ENCODE measurements around the gene SKAP1. TPM values are rescaled to one million over a fixed set of nuclear protein-coding genes. Genes with fewer than 3 reads are reported as not detected.
"Not testable (repeated sequence)": the region's sequence is repeated elsewhere in the genome, so short reads cannot be mapped to it uniquely, and the experiment has no call there.

Gene SKAP1
- total RNA-seq, 1 donor from 2014 or later: 51.9 TPM

- H3K4me1 Mint-ChIP-seq (ENCODE audit: low read depth): peaks cover 56% of the 10 kb centered on the region
Measured at GRCh38 chr17:48294806-48295361, 135.1 kb downstream of the SKAP1 start.

DNA sequence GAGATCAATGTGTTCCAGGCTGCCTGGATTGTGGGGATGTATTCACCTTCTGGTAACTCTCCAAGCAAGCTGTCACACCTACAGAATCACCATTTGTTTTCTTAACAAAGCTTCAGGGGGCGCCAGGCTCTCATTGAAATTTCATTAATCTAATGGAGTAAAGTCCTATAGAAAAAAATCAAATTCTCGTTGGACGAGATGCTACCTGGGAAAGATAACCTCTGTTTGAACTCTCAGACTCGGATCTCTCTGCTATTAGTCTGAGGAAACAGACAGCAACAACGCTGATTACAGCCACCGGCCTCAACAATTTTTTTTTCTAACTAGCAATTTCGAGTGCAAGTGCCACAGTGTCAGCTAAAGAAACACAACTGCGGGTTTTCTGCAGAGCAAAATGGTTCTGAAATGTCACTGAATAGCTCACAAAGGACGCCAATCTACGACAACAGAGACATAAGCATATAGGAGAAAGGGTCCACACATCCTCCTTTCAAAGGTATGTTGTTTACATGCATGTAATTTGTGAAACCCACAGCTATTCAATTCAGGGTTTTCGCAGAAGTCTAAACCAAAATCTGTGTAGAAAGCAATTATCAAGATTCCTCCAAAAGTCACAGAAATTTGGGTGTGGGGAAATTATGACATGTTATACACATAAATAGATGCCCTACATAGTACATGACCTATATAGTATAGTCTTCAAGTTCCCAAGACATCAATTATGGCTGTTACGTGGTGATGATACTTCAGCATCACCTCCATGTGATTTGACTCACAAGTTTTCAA is 135.8 kb downstream of the SKAP1 start:
- intact Hi-C loops (cut with micrococcal nuclease): no loop called here
- no peak for DNase-seq (ENCODE audit: low spot score)
- H3K9me3 Mint-ChIP-seq: no peaks in the 10 kb centered on the region
- H3K4me1 Mint-ChIP-seq (ENCODE audit: low read depth): peaks cover 49% of the 10 kb centered on the region
- H3K27ac Mint-ChIP-seq: peak overlapping the region; percentile 92
- peaks cover 6% of the 10 kb centered on the region for H3K36me3 Mint-ChIP-seq (ENCODE audit: low read depth)
- H3K4me3 Mint-ChIP-seq: peak overlapping the region; percentile 78
- no peaks in the 10 kb centered on the region for H3K27me3 Mint-ChIP-seq (ENCODE audit: insufficient read depth)

More at GRCh38 chr17:48294806-48295361, 135.1 kb downstream of the SKAP1 start:
- peaks cover 6% of the 10 kb centered on the region for H3K36me3 Mint-ChIP-seq (ENCODE audit: low read depth)
- intact Hi-C loops (cut with micrococcal nuclease): loop anchor here (1.0 to 5.0 kb wide), 2 partner anchors 33 to 38 kb away; no protein-coding TSS in a partner anchor
- no peak for DNase-seq (ENCODE audit: low spot score)
- H3K27ac Mint-ChIP-seq: peak overlapping the region; percentile 92
- peak overlapping the region; percentile 78 for H3K4me3 Mint-ChIP-seq
- no peaks in the 10 kb centered on the region for H3K27me3 Mint-ChIP-seq (ENCODE audit: insufficient read depth)
- H3K9me3 Mint-ChIP-seq: no peaks in the 10 kb centered on the region

GRCh38 chr17:48293319-48294019 is 136.5 kb downstream of the SKAP1 start:
- no peak for DNase-seq (ENCODE audit: low spot score)
- Mint-ChIP-seq H3K4me3 (no peak overlapping the region), H3K36me3 (ENCODE audit: low read depth) (peaks cover 6% of the 10 kb centered on the region), H3K9me3 (no peaks in the 10 kb centered on the region), H3K27me3 (ENCODE audit: insufficient read depth) (no peaks in the 10 kb centered on the region), H3K27ac (peak overlapping the region; percentile 62), H3K4me1 (ENCODE audit: low read depth) (peaks cover 43% of the 10 kb centered on the region)
- intact Hi-C loops (cut with micrococcal nuclease): no loop called here

- no peak for DNase-seq (ENCODE audit: low spot score)
- peaks cover 12% of the 10 kb centered on the region for H3K36me3 Mint-ChIP-seq (ENCODE audit: low read depth)
- no peaks in the 10 kb centered on the region for H3K9me3 Mint-ChIP-seq
- H3K27ac Mint-ChIP-seq: no peak overlapping the region
- H3K27me3 Mint-ChIP-seq (ENCODE audit: insufficient read depth): no peaks in the 10 kb centered on the region
- H3K4me1 Mint-ChIP-seq (ENCODE audit: low read depth): peaks cover 31% of the 10 kb centered on the region
- intact Hi-C loops (cut with micrococcal nuclease): no loop called here
- no peak overlapping the region for H3K4me3 Mint-ChIP-seq
Measured at GRCh38 chr17:48290378-48290777, 139.6 kb downstream of the SKAP1 start.

- DNase-seq (ENCODE audit: low spot score); H3K4me3 Mint-ChIP-seq; intact Hi-C loops (cut with micrococcal nuclease); H3K4me1 Mint-ChIP-seq (ENCODE audit: low read depth); H3K9me3 Mint-ChIP-seq; H3K27me3 Mint-ChIP-seq (ENCODE audit: insufficient read depth); H3K27ac Mint-ChIP-seq: not testable (repeated sequence)
- H3K36me3 Mint-ChIP-seq (ENCODE audit: low read depth): peaks cover 12% of the 10 kb centered on the region
Measured at GRCh38 chr17:48286917-48287316, 143.1 kb downstream of the SKAP1 start.

GRCh38 chr17:48285614-48286013 is 144.4 kb downstream of the SKAP1 start:
- intact Hi-C loops (cut with micrococcal nuclease): no loop called here
- no peaks in the 10 kb centered on the region for H3K9me3 Mint-ChIP-seq
- no peak for DNase-seq (ENCODE audit: low spot score)
- H3K27me3 Mint-ChIP-seq (ENCODE audit: insufficient read depth): no peaks in the 10 kb centered on the region
- no peak overlapping the region for H3K27ac Mint-ChIP-seq
- peaks cover 8% of the 10 kb centered on the region for H3K36me3 Mint-ChIP-seq (ENCODE audit: low read depth)
- peaks cover 4% of the 10 kb centered on the region for H3K4me1 Mint-ChIP-seq (ENCODE audit: low read depth)
- H3K4me3 Mint-ChIP-seq: no peak overlapping the region

- H3K36me3 Mint-ChIP-seq (ENCODE audit: low read depth): peaks cover 8% of the 10 kb centered on the region
- no peak for DNase-seq (ENCODE audit: low spot score)
- intact Hi-C loops (cut with micrococcal nuclease): no loop called here
- no peaks in the 10 kb centered on the region for H3K9me3 Mint-ChIP-seq
- no peak overlapping the region for H3K4me3 Mint-ChIP-seq
- H3K27ac Mint-ChIP-seq: no peak overlapping the region
- H3K27me3 Mint-ChIP-seq (ENCODE audit: insufficient read depth): no peaks in the 10 kb centered on the region
- peaks cover 4% of the 10 kb centered on the region for H3K4me1 Mint-ChIP-seq (ENCODE audit: low read depth)
Measured at GRCh38 chr17:48283907-48284306, 146.1 kb downstream of the SKAP1 start.

GRCh38 chr17:48283411-48283810 is 146.6 kb downstream of the SKAP1 start:
- H3K36me3 Mint-ChIP-seq (ENCODE audit: low read depth): peaks cover 11% of the 10 kb centered on the region
- no peak overlapping the region for H3K4me3 Mint-ChIP-seq
- no peaks in the 10 kb centered on the region for H3K27me3 Mint-ChIP-seq (ENCODE audit: insufficient read depth)
- peaks cover 4% of the 10 kb centered on the region for H3K4me1 Mint-ChIP-seq (ENCODE audit: low read depth)
- H3K27ac Mint-ChIP-seq: no peak overlapping the region
- DNase-seq (ENCODE audit: low spot score): no peak
- no peaks in the 10 kb centered on the region for H3K9me3 Mint-ChIP-seq
- intact Hi-C loops (cut with micrococcal nuclease): no loop called here

DNA sequence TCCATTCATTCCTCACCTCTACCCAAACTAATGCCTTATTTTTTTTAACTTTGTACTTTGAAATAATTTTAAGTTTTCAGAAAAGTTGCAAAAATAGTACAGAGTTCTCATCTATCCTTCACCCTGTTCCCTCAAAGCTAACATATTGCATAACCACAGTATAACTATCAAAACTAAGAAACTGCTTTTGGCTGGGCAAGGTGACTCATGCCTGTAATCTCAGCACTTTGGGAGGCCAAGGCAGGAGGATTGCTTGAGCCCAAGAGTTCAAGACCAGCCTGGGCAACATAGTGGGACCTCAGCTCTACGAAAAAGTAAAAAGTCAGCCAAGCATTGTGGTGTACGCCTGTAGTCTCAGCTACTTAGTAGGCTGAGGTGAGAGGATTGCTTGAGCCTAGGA is 147.7 kb downstream of the SKAP1 start:
- Mint-ChIP-seq H3K36me3 (ENCODE audit: low read depth) (peaks cover 15% of the 10 kb centered on the region), H3K9me3 (no peaks in the 10 kb centered on the region), H3K27me3 (ENCODE audit: insufficient read depth) (no peaks in the 10 kb centered on the region), H3K4me1 (ENCODE audit: low read depth) (peaks cover 4% of the 10 kb centered on the region), H3K4me3 (no peak overlapping the region), H3K27ac (no peak overlapping the region)
- no peak for DNase-seq (ENCODE audit: low spot score)
- intact Hi-C loops (cut with micrococcal nuclease): no loop called here

- intact Hi-C loops (cut with micrococcal nuclease): no loop called here
- no peak for DNase-seq (ENCODE audit: low spot score)
- Mint-ChIP-seq H3K4me3 (no peak overlapping the region), H3K36me3 (ENCODE audit: low read depth) (peaks cover 20% of the 10 kb centered on the region), H3K27ac (no peak overlapping the region), H3K27me3 (ENCODE audit: insufficient read depth) (no peaks in the 10 kb centered on the region), H3K4me1 (ENCODE audit: low read depth) (peaks cover 6% of the 10 kb centered on the region), H3K9me3 (no peaks in the 10 kb centered on the region)
Measured at GRCh38 chr17:48278760-48279491, 151.1 kb downstream of the SKAP1 start.

- no peak for DNase-seq (ENCODE audit: low spot score)
- peaks cover 6% of the 10 kb centered on the region for H3K4me1 Mint-ChIP-seq (ENCODE audit: low read depth)
- H3K9me3 Mint-ChIP-seq: no peaks in the 10 kb centered on the region
- H3K4me3 Mint-ChIP-seq: no peak overlapping the region
- H3K36me3 Mint-ChIP-seq (ENCODE audit: low read depth): peaks cover 20% of the 10 kb centered on the region
- intact Hi-C loops (cut with micrococcal nuclease): no loop called here
- H3K27ac Mint-ChIP-seq: no peak overlapping the region
- no peaks in the 10 kb centered on the region for H3K27me3 Mint-ChIP-seq (ENCODE audit: insufficient read depth)
Measured at GRCh38 chr17:48276776-48277175, 153.2 kb downstream of the SKAP1 start.

DNA sequence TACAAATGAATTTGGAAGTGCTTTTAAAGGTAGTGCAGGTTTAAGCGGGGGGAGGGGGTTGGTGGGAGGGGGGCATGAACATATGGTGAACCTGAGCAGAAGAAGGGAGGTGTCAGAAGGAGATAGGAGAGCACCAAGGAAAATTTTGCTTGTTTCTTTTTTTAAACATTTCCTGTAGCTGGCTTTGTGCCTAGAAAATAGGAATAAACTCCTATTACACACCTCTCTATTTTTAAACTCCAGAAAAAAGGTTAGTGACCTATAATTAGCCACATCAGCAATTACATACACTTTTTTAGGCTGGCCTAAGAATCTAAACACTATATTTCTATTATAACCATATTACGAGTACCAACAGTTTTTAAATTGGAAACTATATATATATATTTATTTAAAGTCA is 159.1 kb downstream of the SKAP1 start:
- Mint-ChIP-seq H3K36me3 (ENCODE audit: low read depth) (peaks cover 8% of the 10 kb centered on the region), H3K4me1 (ENCODE audit: low read depth) (peaks cover 8% of the 10 kb centered on the region), H3K9me3 (no peaks in the 10 kb centered on the region), H3K27me3 (ENCODE audit: insufficient read depth) (no peaks in the 10 kb centered on the region), H3K4me3 (no peak overlapping the region), H3K27ac (no peak overlapping the region)
- DNase-seq (ENCODE audit: low spot score): no peak
- intact Hi-C loops (cut with micrococcal nuclease): no loop called here
